ENCODE measurements around the gene RXYLT1.

RXYLT1 gene

DNA sequence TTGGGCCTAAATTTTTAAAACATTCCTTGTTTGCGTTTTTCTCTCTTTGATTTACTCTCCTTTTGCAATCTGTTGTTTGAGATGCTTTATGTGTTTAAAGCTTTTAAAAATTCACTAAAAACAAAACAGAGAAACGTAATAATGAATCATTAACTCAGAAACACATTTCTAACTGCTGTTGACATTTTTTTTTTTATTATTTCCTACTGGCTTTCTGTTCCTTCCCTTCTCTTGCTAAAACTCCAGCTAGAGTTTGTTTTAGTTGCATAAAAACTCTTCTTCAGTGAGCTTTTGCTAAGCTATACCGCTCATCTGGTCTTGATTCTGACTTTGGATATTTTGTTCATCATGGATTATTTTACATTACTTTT, 35.8 kb downstream of the RXYLT1 start:
- H3K4me3 ChIP-seq (replicated peaks; ENCODE audit: low read depth, low read length) = no peak overlapping the region
- DNase-seq (ENCODE audit: extremely low read depth, low read depth) = no peak
- TF ChIP-seq, protein P1, sequence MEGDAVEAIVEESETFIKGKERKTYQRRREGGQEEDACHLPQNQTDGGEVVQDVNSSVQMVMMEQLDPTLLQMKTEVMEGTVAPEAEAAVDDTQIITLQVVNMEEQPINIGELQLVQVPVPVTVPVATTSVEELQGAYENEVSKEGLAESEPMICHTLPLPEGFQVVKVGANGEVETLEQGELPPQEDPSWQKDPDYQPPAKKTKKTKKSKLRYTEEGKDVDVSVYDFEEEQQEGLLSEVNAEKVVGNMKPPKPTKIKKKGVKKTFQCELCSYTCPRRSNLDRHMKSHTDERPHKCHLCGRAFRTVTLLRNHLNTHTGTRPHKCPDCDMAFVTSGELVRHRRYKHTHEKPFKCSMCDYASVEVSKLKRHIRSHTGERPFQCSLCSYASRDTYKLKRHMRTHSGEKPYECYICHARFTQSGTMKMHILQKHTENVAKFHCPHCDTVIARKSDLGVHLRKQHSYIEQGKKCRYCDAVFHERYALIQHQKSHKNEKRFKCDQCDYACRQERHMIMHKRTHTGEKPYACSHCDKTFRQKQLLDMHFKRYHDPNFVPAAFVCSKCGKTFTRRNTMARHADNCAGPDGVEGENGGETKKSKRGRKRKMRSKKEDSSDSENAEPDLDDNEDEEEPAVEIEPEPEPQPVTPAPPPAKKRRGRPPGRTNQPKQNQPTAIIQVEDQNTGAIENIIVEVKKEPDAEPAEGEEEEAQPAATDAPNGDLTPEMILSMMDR (IDR thresholded peaks at IDR 0.05; ENCODE audit: low read depth, low read length, missing control alignments) = no peak

- no peak for DNase-seq (ENCODE audit: extremely low read depth, low read depth)
- no peak overlapping the region for H3K4me3 ChIP-seq (replicated peaks; ENCODE audit: low read depth, low read length)
- TF ChIP-seq, protein P1 (IDR thresholded peaks at IDR 0.05; ENCODE audit: low read depth, low read length, missing control alignments) = no peak
Measured at GRCh38 chr12:63816031-63816430, 36.3 kb downstream of the RXYLT1 start.

DNA sequence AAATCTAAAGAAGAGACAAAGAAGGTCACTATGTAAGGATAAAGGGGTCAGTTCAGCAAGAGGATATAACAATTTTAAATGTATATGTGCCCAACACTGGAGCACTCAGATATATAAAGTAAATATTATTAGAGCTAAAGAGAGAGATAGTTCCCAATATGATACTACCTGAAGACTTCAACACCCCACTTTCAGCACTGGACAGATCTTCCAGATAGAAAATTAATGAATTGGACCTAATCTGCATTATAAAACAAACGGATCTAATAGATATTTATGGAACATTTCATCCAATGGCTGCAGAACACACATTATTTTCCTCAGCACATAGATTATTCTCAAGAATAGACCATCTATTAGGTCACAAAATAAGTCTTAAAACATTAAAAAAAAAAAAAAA, 40.7 kb downstream of the RXYLT1 start:
- no peak for DNase-seq (ENCODE audit: extremely low read depth, low read depth)
- TF ChIP-seq, protein P1 (IDR thresholded peaks at IDR 0.05; ENCODE audit: low read depth, low read length, missing control alignments) = no peak
- H3K4me3 ChIP-seq (replicated peaks; ENCODE audit: low read depth, low read length) = no peak overlapping the region

GRCh38 chr12:63821781-63822251, 42.1 kb downstream of the RXYLT1 start:
- peak overlapping the region; percentile 33 for H3K4me3 ChIP-seq (replicated peaks; ENCODE audit: low read depth, low read length)
- DNase-seq (ENCODE audit: extremely low read depth, low read depth) = no peak
- TF ChIP-seq, protein P1 (IDR thresholded peaks at IDR 0.05; ENCODE audit: low read depth, low read length, missing control alignments) = no peak

DNA sequence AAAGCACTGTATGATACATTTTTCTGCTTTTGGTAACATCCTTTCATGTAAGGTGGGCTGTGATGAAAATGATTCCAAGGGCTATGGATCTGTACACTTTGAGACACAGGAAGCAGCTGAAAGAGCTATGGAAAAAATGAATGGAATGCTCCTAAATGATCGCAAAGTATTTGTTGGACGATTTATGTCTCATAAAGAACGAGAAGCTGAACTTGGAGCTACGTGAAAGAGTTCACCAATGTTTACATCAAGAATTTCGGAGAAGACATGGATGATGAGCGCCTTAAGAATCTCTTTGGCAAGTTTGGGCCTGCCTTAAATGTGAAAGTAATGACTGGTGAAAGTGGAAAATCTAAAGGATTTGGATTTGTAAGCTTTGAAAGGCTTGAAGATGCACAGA, 42.6 kb downstream of the RXYLT1 start:
- H3K4me3 ChIP-seq (replicated peaks; ENCODE audit: low read depth, low read length) = peak overlapping the region; percentile 33
- TF ChIP-seq, protein P1 (IDR thresholded peaks at IDR 0.05; ENCODE audit: low read depth, low read length, missing control alignments) = no peak
- DNase-seq (ENCODE audit: extremely low read depth, low read depth) = no peak

- H3K4me3 ChIP-seq (replicated peaks; ENCODE audit: low read depth, low read length) = no peak overlapping the region
- DNase-seq (ENCODE audit: extremely low read depth, low read depth) = no peak
- TF ChIP-seq, protein P1 (IDR thresholded peaks at IDR 0.05; ENCODE audit: low read depth, low read length, missing control alignments) = no peak
Measured at GRCh38 chr12:63823040-63823439, 43.3 kb downstream of the RXYLT1 start.

DNA sequence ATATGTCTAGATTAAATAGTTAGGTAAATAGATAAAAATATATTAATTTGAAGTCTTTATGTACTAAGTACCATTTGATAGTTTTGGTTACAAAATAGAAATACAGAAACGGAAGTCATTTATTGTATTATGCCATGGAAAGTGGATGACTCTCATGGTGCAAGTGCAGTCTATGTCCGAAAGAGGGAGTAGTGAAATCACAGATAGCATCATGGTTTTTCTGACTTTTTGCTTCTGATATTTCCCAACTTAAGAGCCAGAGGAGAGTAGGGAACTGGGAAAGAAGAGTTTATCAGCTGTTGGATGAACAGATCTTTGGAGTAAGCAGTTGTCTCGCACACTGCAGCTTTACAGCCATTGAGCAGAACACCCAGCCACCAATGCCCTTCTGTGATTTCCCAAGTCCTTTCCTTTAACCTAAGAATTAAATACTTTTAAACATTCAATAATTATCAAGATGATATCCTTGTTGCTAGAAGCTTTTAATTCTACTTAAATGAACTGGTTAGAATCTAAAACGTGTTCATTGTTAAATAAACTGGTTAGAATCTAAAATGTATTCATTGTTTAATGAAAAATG, 46.4 kb downstream of the RXYLT1 start:
- peak; percentile 63 for DNase-seq (ENCODE audit: extremely low read depth, low read depth)
- TF ChIP-seq, protein P1 (IDR thresholded peaks at IDR 0.05; ENCODE audit: low read depth, low read length, missing control alignments) = peak; percentile 77
- no peak overlapping the region for H3K4me3 ChIP-seq (replicated peaks; ENCODE audit: low read depth, low read length)
